Measurements from ENCODE around the gene OLFML3.
"Not testable (repeated sequence)": the region's sequence is repeated elsewhere in the genome, so short reads cannot be mapped to it uniquely, and the experiment has no call there.

Gene OLFML3

DNA sequence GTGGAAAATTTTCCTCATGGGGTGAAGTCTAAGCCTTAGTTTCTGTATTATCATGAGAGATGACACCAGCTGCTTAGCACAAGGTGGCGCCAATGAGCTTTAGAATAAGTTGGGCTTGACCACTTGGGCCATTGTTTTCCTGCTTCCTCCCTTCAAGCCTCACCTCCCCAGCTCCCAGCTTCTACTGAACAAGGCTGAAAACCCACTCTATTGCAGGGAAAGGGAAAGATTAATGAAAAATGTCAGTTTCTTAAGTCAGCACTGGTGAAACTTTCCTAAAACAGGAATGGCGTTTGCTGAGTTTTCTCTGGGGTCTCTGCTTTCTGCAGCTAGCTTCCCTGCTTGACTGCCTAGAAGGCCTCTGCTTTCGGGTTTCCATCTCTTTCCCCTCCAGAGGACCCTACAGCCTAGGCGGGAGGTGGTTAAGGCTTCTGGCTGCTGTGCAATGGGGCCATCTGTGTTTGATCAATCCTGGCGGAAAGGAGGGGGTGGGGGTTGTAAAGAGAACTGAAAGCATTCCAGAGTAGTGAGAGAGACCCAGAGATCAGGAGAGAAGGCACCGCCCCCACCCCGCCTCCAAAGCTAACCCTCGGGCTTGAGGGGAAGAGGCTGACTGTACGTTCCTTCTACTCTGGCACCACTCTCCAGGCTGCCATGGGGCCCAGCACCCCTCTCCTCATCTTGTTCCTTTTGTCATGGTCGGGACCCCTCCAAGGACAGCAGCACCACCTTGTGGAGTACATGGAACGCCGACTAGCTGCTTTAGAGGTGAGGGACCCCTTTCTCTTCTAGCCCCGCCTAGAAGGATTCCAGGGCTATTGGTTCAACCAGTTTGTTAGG, at the start of gene OLFML3:
Gene OLFML3 (plus strand): TSS at position 612 of the 840 bp plus-strand sequence. CDS start 43 bp downstream, at position 655.
- no peak for DNase-seq (ENCODE audit: low read depth in 2 of 2)

DNA sequence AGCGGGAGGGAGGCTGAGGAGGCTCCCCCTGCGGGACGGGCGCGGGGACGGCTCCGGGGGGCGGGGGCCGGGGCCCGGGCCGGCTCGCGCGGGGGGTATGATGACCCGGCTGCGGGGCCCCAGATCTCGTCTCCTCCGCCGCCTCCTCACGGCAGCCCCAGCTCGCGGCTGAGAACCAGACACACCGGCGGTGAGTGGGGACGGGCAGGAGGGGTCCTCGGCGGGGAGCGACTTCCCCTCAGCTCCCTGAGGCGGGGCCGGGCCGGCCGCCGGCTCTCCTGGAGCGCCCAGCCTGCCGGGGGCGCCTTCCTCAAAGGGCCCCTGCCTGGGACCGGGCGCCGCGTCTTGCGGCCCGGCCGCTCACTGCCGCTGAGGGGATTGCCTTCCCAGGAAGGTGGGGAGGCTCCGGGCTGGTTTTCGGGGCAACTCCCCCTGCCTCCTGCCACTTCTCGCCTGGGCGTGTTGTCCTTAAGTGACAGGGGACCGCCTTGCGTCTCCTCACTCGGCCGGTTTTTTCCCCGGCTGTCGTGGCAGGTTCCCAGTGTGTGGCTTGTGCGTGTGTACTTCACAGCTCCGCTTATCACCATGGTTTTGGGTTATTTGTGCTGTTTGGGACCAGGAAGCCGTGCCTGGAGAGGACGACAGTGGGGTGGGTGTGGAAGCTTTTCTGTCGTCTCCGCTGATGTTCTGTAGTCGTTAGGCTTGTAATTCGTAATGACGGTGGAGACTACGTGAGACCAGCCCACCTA, 49.4 kb upstream of the OLFML3 start:
- peak; percentile 36 to 45 for DNase-seq (ENCODE audit: low read depth in 2 of 2)

- peak; percentile 39 to 53 for DNase-seq (ENCODE audit: low read depth in 2 of 2)
These were observed 48.6 kb upstream of the OLFML3 start for GRCh38 chr1:113930499-113931161.

- no peak for DNase-seq (ENCODE audit: low read depth in 2 of 2)
These were observed 47.8 kb upstream of the OLFML3 start for GRCh38 chr1:113931451-113931851.

- DNase-seq (ENCODE audit: low read depth in 2 of 2), result no peak
These were observed 45.3 kb upstream of the OLFML3 start for GRCh38 chr1:113934006-113934405.

DNA sequence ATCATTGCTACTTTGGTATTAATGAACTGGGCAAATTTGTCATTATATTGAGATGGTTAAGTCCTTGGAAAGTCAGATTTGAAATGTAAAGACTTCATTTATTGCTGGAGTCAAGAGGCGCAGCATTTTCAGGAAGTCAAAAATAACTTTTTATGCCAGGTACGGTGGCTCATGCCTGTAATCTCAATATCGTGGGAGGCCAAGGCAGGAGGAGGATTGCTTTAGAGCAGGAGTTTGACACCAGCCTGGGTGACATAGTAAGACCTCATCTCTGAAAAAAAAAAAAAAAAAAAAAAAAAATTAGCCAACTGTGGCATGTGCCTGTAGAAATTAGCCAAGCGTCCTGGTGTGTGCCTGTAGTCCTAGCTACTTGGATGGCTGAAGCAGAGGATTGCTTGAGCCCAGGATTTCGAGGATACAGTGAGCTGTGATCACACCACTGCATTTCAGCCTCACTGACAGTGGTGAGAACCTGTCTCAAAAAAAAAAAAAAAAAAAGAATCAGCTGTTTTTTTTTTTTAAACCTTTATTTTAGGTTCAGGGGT, 44.7 kb upstream of the OLFML3 start:
- DNase-seq (ENCODE audit: low read depth in 2 of 2), result no peak

- no peak for DNase-seq (ENCODE audit: low read depth in 2 of 2)
These were observed 44.1 kb upstream of the OLFML3 start for GRCh38 chr1:113935176-113935575.

DNA sequence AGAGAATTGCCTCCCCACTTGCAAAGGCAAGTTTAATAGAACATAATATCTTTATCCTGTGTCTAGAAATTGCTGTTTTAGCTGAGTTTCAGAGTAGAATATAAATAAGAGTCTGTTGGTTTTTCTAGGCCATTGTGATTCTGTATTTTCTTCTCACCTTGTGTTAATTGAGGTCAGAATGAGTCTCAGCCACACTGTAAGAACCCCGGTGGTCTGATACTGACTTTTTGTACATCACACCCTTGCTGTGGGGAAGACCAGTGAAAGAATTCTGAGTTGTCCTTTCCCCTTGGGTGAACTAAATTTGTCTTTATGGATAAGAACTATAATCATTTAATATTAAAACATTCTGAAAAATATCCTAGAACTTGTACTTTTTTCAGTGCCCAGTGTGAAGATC, 43.3 kb upstream of the OLFML3 start:
- no peak for DNase-seq (ENCODE audit: low read depth in 2 of 2)

DNA sequence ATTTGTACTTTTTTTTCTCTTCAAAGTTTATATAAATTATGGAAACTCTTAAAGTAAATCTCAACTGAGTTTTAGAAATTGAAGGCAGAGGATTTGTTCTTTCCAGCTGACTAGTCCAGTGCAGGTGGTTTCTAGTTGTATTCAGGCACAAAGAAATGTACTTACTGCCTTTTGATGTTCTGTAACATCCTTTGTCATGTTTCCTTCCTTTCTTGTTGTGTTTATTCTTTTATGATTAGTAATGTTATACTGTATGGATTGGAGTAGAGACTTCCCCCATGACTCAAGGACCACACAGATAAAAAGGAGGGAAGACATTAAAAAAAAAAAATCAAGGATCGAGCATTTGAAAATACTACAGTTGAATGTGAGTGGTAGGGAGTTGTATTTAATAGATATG, 42.1 kb upstream of the OLFML3 start:
- no peak for DNase-seq (ENCODE audit: low read depth in 2 of 2)

- DNase-seq (ENCODE audit: low read depth in 2 of 2), result no peak
These were observed 41.1 kb upstream of the OLFML3 start for GRCh38 chr1:113938192-113938591.

GRCh38 chr1:113940365-113941244, 38.7 kb upstream of the OLFML3 start:
- DNase-seq (ENCODE audit: low read depth in 2 of 2), result peak in 1 of 2 donors; percentile 22

DNA sequence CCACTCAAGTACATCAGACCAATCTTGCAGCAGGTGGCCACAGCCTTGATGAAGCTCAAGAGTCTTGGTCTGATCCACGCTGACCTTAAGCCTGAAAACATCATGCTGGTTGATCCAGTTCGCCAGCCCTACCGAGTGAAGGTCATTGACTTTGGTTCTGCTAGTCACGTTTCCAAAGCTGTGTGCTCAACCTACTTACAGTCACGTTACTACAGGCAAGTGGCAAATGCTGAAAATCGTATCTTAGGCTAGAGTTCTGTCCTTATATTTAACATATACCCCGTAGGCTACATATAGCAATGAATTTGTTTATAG, 38.1 kb upstream of the OLFML3 start:
- no peak for DNase-seq (ENCODE audit: low read depth in 2 of 2)

GRCh38 chr1:113942527-113942926, 36.7 kb upstream of the OLFML3 start:
- no peak for DNase-seq (ENCODE audit: low read depth in 2 of 2)

DNA sequence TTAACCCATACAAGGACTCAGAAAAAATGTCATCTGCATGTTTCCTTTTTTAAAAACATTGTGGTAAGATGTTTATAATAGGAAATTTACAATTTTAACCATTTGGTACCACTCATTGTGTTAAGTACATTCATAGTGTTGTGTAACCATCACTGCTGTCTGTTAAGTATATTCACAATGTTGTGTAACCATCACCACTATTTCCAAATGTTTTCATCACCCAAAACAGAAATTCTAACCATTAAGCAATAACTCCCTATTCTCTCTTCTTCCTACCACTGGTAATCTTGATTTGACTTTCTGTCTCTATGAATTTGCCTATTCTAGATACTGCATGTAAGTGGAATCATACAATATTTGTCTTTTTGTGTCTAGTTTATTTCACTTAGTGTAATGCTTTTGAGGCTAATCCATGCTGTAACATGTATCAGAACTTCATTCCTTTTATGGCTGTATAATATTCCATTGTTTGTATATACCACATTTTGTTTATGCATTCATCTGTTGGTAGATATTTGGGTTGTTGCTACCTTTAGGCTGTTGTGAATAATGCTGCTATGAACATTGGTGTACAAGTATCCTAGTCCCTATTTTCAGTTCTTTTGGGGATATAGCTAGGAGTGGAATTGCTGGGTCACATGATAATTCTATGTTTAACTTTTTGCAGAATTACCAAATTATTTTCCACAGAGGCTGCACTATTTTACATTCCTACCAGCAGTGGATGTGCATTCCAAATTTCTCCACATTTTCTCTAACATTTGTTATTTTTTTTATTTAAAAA, 36.1 kb upstream of the OLFML3 start:
- DNase-seq (ENCODE audit: low read depth in 2 of 2), result no peak

- DNase-seq (ENCODE audit: low read depth in 2 of 2), result no peak
These were observed 33.9 kb upstream of the OLFML3 start for GRCh38 chr1:113945329-113945728.

DNA sequence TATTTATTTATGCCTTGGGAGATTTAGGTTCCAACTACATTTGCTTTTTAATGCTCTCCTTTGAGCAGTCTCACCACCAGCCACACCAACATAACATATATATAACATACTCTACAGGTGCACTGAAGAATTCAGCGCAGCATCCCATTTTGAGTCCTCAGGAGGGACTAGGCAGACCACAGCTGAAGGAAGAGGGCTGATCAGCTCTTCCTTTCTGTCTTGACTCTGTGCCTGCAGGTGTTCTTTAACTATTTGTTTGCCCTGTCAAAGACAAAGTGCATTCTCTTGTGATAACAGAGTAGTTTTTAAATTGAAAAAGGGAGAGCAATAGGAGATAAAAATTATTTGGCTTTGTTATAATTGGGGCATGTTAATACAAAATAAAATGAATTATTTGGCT, 33.2 kb upstream of the OLFML3 start:
- DNase-seq (ENCODE audit: low read depth in 2 of 2), result no peak

DNA sequence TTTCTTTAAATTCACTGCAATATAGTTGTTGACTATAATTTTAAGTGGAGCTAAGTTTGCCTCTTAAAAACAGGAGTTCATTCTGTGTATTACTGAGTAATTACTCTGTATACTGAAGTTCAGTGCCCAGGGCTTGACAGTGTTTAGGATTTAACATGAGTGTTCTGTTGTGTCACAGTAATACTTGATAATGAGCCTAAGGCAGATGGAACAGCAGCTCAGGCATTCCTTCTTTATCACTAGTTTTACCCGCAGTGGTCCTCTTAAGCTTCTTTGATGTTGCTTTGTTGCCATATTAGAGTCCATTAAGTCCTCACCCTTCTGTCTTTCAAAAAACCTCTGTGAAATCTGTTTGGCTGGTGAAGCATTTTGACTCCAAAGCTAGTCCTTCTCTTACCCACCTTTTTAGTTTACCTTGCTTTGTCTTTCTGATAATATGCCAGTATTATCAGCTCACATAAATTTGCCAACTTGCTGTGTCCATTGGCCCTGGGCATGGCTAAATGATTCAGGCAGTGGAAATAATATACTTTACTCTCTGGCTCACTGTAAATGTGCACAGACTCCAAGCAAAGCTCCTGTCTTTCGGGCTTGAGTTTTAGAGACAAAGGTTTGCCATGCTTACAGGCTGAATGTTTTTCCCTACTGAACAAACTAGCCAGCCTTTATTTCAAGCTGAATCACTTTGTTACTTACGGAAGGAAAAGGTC, 32.4 kb upstream of the OLFML3 start:
- DNase-seq (ENCODE audit: low read depth in 2 of 2), result no peak

- DNase-seq (ENCODE audit: low read depth in 2 of 2), result no peak
These were observed 31.7 kb upstream of the OLFML3 start for GRCh38 chr1:113947388-113948107.

DNA sequence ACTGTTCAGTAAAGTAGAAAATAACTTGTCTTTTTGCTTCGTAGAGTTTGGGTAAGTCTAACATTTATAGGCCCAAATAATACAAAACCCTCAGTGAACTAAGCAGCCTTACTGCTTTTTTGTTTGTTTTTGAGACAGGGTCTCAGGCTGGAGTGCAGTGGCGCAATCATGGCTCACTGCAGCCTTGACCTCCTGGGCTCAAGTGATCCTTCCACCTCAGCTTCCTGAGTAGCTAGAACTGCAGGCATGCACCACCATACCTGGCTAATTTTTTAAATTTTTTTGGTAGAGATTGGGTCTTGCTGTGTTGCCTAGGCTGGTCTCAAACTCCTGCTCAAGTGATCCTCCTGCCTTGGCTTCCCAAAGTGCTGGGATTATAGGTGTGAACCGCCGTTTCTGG, 31.1 kb upstream of the OLFML3 start:
- not testable (repeated sequence) for DNase-seq (ENCODE audit: low read depth in 2 of 2)

All from stimulated activated CD8-positive, alpha-beta memory T cell treated with anti-CD3 and anti-CD28 coated beads, Interleukin-15, amount 100 ng/mL, for 4 hours (primary cell).